Cortex of kidney (tissue), 1 donor: ENCODE results near the gene MED31.
"Not testable (repeated sequence)": the region's sequence is repeated elsewhere in the genome, so short reads cannot be mapped to it uniquely, and the experiment has no call there.

ENCODE experiments used
- DNase-seq: peaks from one replicate; lab custom pipeline; 2025; lab: John Stamatoyannopoulos, UW

Gene MED31

GRCh38 chr17:6626616-6627015 lies 24.8 kb downstream of the MED31 start:
- DNase-seq: no peak

GRCh38 chr17:6623941-6624340 lies 27.5 kb downstream of the MED31 start:
- no peak for DNase-seq

GRCh38 chr17:6611231-6611630 lies 40.2 kb downstream of the MED31 start:
- no peak for DNase-seq

GRCh38 chr17:6610011-6610410 lies 41.4 kb downstream of the MED31 start:
- DNase-seq: no peak

- no peak for DNase-seq
Measured at GRCh38 chr17:6608321-6608720, 43.1 kb downstream of the MED31 start.

- DNase-seq: no peak
Measured at GRCh38 chr17:6605142-6605541, 46.3 kb downstream of the MED31 start.

GRCh38 chr17:6603744-6604325 lies 47.6 kb downstream of the MED31 start:
- DNase-seq: no peak

GRCh38 chr17:6602141-6602540 lies 49.3 kb downstream of the MED31 start:
- DNase-seq: no peak

GRCh38 chr17:6599364-6599763 lies 52.0 kb downstream of the MED31 start:
- no peak for DNase-seq

GRCh38 chr17:6597727-6598126 lies 53.7 kb downstream of the MED31 start:
- no peak for DNase-seq

GRCh38 chr17:6596941-6597340 lies 54.5 kb downstream of the MED31 start:
- DNase-seq: no peak

GRCh38 chr17:6596511-6596910 lies 54.9 kb downstream of the MED31 start:
- no peak for DNase-seq

- DNase-seq: no peak
Measured at GRCh38 chr17:6596081-6596480, 55.3 kb downstream of the MED31 start.

- DNase-seq: not testable (repeated sequence)
Measured at GRCh38 chr17:6593371-6593770, 58.0 kb downstream of the MED31 start.
